SK-N-SH treated with all-trans-retinoic acid at 6 μM for 48 hours (cell line): ENCODE measurements around the gene SYDE2.

ENCODE experiments used
- ATAC-seq: fragments of 200-7000 bp; cut with Tn5 transposase; 3 replicates; pipeline ENCODE4 v1.9.1; 2020; ENCODE audit warnings: mild to moderate bottlenecking, moderate library complexity
- ARNTL ChIP-seq: fragments of 450-650 bp; formaldehyde crosslinking; IDR thresholded peaks from 2 replicates; pipeline ENCODE4 v1.5.0; 2020; ENCODE audit warnings: low read depth, mild to moderate bottlenecking, moderate library complexity, borderline replicate concordance
- BACH2 ChIP-seq: fragments of 250-450 bp; sonication (Bioruptor Pico); IDR thresholded peaks from 2 replicates; pipeline ENCODE4 v1.9.0; 2021; ENCODE audit warnings: mild to moderate bottlenecking, borderline replicate concordance
- CREB5 ChIP-seq: fragments of 250-450 bp; sonication (Bioruptor Pico); IDR thresholded peaks from 2 replicates; pipeline ENCODE4 v1.5.1; 2020; ENCODE audit warnings: low read depth, mild to moderate bottlenecking, moderate library complexity
- CSDC2 ChIP-seq: fragments of 250-450 bp; sonication (Bioruptor Pico); IDR thresholded peaks from 2 replicates; pipeline ENCODE4 v1.5.0; 2020; ENCODE audit warnings: mild to moderate bottlenecking, moderate library complexity
- ESRRG ChIP-seq: fragments of 250-450 bp; sonication (Bioruptor Pico); IDR thresholded peaks from 2 replicates; pipeline ENCODE4 v1.6.1; 2021; ENCODE audit warnings: mild to moderate bottlenecking
- GLIS3 ChIP-seq: fragments of 250-450 bp; sonication (Bioruptor Pico); IDR thresholded peaks from 2 replicates; pipeline ENCODE4 v1.5.0; 2020; ENCODE audit warnings: mild to moderate bottlenecking, moderate library complexity
- ISL1 ChIP-seq: fragments of 250-450 bp; sonication (Bioruptor Pico); IDR thresholded peaks from 2 replicates; pipeline ENCODE4 v2.1.2; 2022; ENCODE audit warnings: mild to moderate bottlenecking, moderate library complexity
- OSR1 ChIP-seq: fragments of 250-450 bp; sonication (Bioruptor Pico); IDR thresholded peaks from 2 replicates; pipeline ENCODE4 v1.8.0; 2022; ENCODE audit warnings: moderate library complexity, mild to moderate bottlenecking, inconsistent platforms
- POU6F1 ChIP-seq: fragments of 250-450 bp; sonication (Bioruptor Pico); IDR thresholded peaks from 2 replicates; pipeline ENCODE4 v1.8.0; 2021; ENCODE audit warnings: low read depth, mild to moderate bottlenecking, moderate library complexity, borderline replicate concordance
- PPARA ChIP-seq: fragments of 250-450 bp; sonication (Bioruptor Pico); IDR thresholded peaks from 2 replicates; pipeline ENCODE4 v1.5.0; 2020; ENCODE audit warnings: mild to moderate bottlenecking, borderline replicate concordance
- RARB ChIP-seq: fragments of 250-450 bp; sonication (Bioruptor Pico); IDR thresholded peaks from 2 replicates; pipeline ENCODE4 v1.8.0; 2021; ENCODE audit warnings: mild to moderate bottlenecking, moderate library complexity
- SNAI2 ChIP-seq: fragments of 250-450 bp; sonication (Bioruptor Pico); IDR thresholded peaks from 2 replicates; pipeline ENCODE4 v1.5.0; 2020; ENCODE audit warnings: mild to moderate bottlenecking, moderate library complexity
- TCF4 ChIP-seq: fragments of 250-450 bp; sonication (Bioruptor Pico); IDR thresholded peaks from 2 replicates; pipeline ENCODE4 v1.8.0; 2021; ENCODE audit warnings: mild to moderate bottlenecking, moderate library complexity, borderline replicate concordance
- TOX ChIP-seq: fragments of 250-450 bp; sonication (Bioruptor Pico); IDR thresholded peaks from 2 replicates; pipeline ENCODE4 v1.8.0; 2021; ENCODE audit warnings: mild to moderate bottlenecking, moderate library complexity, borderline replicate concordance
- ZC3H10 ChIP-seq: fragments of 250-450 bp; sonication (Bioruptor Pico); IDR thresholded peaks from 2 replicates; pipeline ENCODE4 v1.5.1; 2021; ENCODE audit warnings: mild to moderate bottlenecking, moderate library complexity
- ZFP3 ChIP-seq: fragments of 250-450 bp; sonication (Bioruptor Pico); IDR thresholded peaks from 2 replicates; pipeline ENCODE4 v1.5.0; 2020; ENCODE audit warnings: mild to moderate bottlenecking, moderate library complexity
- ZNF565 ChIP-seq: fragments of 450-650 bp; formaldehyde crosslinking; conservative IDR thresholded peaks from 2 replicates; pipeline ENCODE4 v1.5.0; 2020; ENCODE audit warnings: low read depth, mild to moderate bottlenecking, moderate library complexity
- ZNF70 ChIP-seq: fragments of 450-650 bp; formaldehyde crosslinking; IDR thresholded peaks from 2 replicates; pipeline ENCODE4 v1.5.0; 2020; ENCODE audit warnings: mild to moderate bottlenecking, moderate library complexity
- ZNF8 ChIP-seq: fragments of 450-650 bp; formaldehyde crosslinking; IDR thresholded peaks from 2 replicates; pipeline ENCODE4 v1.5.0; 2020; ENCODE audit warnings: mild to moderate bottlenecking, moderate library complexity
- TF ChIP-seq, protein P1 (sequence below): fragments of 250-450 bp; sonication (Bioruptor Pico); IDR thresholded peaks from 2 replicates; pipeline ENCODE4 v1.8.0; 2020; ENCODE audit warnings: mild to moderate bottlenecking, moderate library complexity, borderline replicate concordance
- TF ChIP-seq, protein P2 (sequence below): fragments of 250-450 bp; sonication (Bioruptor Pico); IDR thresholded peaks from 2 replicates; pipeline ENCODE4 v1.5.1; 2021; ENCODE audit warnings: mild to moderate bottlenecking, moderate library complexity

SYDE2 gene

GRCh38 chr1:85245456-85245855 lies 44.6 kb upstream of the SYDE2 start:
- TF ChIP-seq OSR1 (CRISPR knock-in tag) (no peak), RARB (CRISPR knock-in tag) (no peak), ISL1 (no peak), ZNF8 (no peak), GLIS3 (CRISPR knock-in tag) (no peak), BACH2 (CRISPR knock-in tag) (no peak), ZC3H10 (CRISPR knock-in tag) (no peak), CSDC2 (CRISPR knock-in tag) (no peak), ZNF565 (CRISPR knock-in tag) (no peak), ESRRG (CRISPR knock-in tag) (no peak), SNAI2 (no peak)
- ATAC-seq: no peak

- peak; percentile 68 for ATAC-seq
- TF ChIP-seq ESRRG (CRISPR knock-in tag) (no peak), TCF4 (0 out of 2 replicates have a peak, but pooled peaks have one; percentile 32)
- TF ChIP-seq, all 23 proteins: peak for 1
Observed at GRCh38 chr1:85244271-85245061, 43.6 kb upstream of the SYDE2 start.

- ATAC-seq: no peak
- no peak for TF ChIP-seq RARB (CRISPR knock-in tag)
- no peak for TF ChIP-seq CSDC2 (CRISPR knock-in tag)
- TF ChIP-seq, protein P1, sequence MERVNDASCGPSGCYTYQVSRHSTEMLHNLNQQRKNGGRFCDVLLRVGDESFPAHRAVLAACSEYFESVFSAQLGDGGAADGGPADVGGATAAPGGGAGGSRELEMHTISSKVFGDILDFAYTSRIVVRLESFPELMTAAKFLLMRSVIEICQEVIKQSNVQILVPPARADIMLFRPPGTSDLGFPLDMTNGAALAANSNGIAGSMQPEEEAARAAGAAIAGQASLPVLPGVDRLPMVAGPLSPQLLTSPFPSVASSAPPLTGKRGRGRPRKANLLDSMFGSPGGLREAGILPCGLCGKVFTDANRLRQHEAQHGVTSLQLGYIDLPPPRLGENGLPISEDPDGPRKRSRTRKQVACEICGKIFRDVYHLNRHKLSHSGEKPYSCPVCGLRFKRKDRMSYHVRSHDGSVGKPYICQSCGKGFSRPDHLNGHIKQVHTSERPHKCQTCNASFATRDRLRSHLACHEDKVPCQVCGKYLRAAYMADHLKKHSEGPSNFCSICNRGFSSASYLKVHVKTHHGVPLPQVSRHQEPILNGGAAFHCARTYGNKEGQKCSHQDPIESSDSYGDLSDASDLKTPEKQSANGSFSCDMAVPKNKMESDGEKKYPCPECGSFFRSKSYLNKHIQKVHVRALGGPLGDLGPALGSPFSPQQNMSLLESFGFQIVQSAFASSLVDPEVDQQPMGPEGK (CRISPR knock-in tag): no peak
- no peak for TF ChIP-seq OSR1 (CRISPR knock-in tag)
- TF ChIP-seq POU6F1 (CRISPR knock-in tag): no peak
- TF ChIP-seq PPARA (CRISPR knock-in tag): no peak
- no peak for TF ChIP-seq ARNTL
- no peak for TF ChIP-seq ZNF8
- TF ChIP-seq SNAI2: no peak
- no peak for TF ChIP-seq ZNF70 (CRISPR knock-in tag)
- no peak for TF ChIP-seq TCF4
- TF ChIP-seq TOX (CRISPR knock-in tag): no peak
- no peak for TF ChIP-seq ZFP3 (CRISPR knock-in tag)
- no peak for TF ChIP-seq GLIS3 (CRISPR knock-in tag)
- no peak for TF ChIP-seq CREB5 (CRISPR knock-in tag)
- no peak for TF ChIP-seq BACH2 (CRISPR knock-in tag)
- TF ChIP-seq ZNF565 (CRISPR knock-in tag): no peak
- no peak for TF ChIP-seq ISL1
- TF ChIP-seq, protein P2, sequence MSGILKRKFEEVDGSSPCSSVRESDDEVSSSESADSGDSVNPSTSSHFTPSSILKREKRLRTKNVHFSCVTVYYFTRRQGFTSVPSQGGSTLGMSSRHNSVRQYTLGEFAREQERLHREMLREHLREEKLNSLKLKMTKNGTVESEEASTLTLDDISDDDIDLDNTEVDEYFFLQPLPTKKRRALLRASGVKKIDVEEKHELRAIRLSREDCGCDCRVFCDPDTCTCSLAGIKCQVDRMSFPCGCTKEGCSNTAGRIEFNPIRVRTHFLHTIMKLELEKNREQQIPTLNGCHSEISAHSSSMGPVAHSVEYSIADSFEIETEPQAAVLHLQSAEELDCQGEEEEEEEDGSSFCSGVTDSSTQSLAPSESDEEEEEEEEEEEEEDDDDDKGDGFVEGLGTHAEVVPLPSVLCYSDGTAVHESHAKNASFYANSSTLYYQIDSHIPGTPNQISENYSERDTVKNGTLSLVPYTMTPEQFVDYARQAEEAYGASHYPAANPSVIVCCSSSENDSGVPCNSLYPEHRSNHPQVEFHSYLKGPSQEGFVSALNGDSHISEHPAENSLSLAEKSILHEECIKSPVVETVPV (CRISPR knock-in tag): no peak
- no peak for TF ChIP-seq ZC3H10 (CRISPR knock-in tag)
Observed at GRCh38 chr1:85243372-85243771, 42.6 kb upstream of the SYDE2 start.

GRCh38 chr1:85240643-85241042 lies 39.8 kb upstream of the SYDE2 start:
- TF ChIP-seq RARB (CRISPR knock-in tag): no peak
- no peak for TF ChIP-seq PPARA (CRISPR knock-in tag)
- no peak for TF ChIP-seq SNAI2
- TF ChIP-seq ESRRG (CRISPR knock-in tag): no peak
- TF ChIP-seq OSR1 (CRISPR knock-in tag): no peak
- no peak for TF ChIP-seq ZFP3 (CRISPR knock-in tag)
- no peak for TF ChIP-seq ZNF8
- no peak for TF ChIP-seq ISL1
- no peak for TF ChIP-seq TOX (CRISPR knock-in tag)
- no peak for TF ChIP-seq POU6F1 (CRISPR knock-in tag)
- no peak for TF ChIP-seq TCF4
- TF ChIP-seq ZC3H10 (CRISPR knock-in tag): no peak
- no peak for TF ChIP-seq GLIS3 (CRISPR knock-in tag)
- TF ChIP-seq, all 23 proteins: peak for 0
- ATAC-seq: no peak
